HCT116 (cell line): ENCODE data around the gene SGMS1. TPM values are rescaled to one million over a fixed set of nuclear protein-coding genes. Genes with fewer than 3 reads are reported as not detected.

Source experiments
- ATAC-seq: fragments of 200-7000 bp; cut with Tn5 transposase; 2 replicates; pipeline ENCODE4 v1.9.1; 2020; ENCODE audit warnings: mild to moderate bottlenecking, moderate library complexity
- BruUV-seq: library from RNA; stranded (reverse); fragments of 400-500 nt; replicated peaks from 2 replicates; lab custom pipeline; 2021; lab: Mats Ljungman, UMichigan
- CTCF ChIA-PET: fragments of 300-600 bp; sonication (Branson Sonifier 250); formaldehyde crosslinking; loops from one replicate; lab custom pipeline; 2021; ENCODE audit warnings: antibody characterized with exemption; lab: Charles Lee
- POLR2A ChIA-PET: fragments of 300-600, 350-600 bp; sonication (Branson Sonifier 250); formaldehyde crosslinking; loops from one replicate; lab custom pipeline; 2021; ENCODE audit warnings: antibody characterized with exemption; lab: Charles Lee
- RAD21 ChIA-PET, 2 experiments: fragments of 300-600 bp; sonication (Branson Sonifier 250); formaldehyde crosslinking; loops; one replicate each; lab custom pipeline; 2023; ENCODE audit warnings: low total read pairs in 2 of 2; ENCODE audit not compliant: uncharacterized antibody in 2 of 2, unreplicated experiment in 2 of 2, low non-redundant PET in 1 of 2; lab: Charles Lee
- DNase-seq: peaks from one replicate; pipeline ENCODE4 v3.0.0-alpha.2; 2010; ENCODE audit warnings: low read depth, low spot score
- H2AFZ ChIP-seq: fragments of 200-600 bp; shearing (Covaris generic), sonication (generic); 2 replicates; pipeline ENCODE4 v1.6.1; 2017; ENCODE audit warnings: low read depth, mixed run types, mixed read lengths, antibody characterized with exemption, low read length; ENCODE audit not compliant: poor library complexity, severe bottlenecking
- H3K27ac ChIP-seq: 2 replicates; pipeline ENCODE4 v1.5.1; 2012; ENCODE audit warnings: low read depth, low read length
- H3K27me3 ChIP-seq: fragments of 200-600 bp; sonication (generic); 2 replicates; pipeline ENCODE4 v1.6.1; 2016; ENCODE audit warnings: mixed run types, low read length, mixed read lengths; ENCODE audit not compliant: insufficient read depth
- H3K36me3 ChIP-seq, 2 experiments: fragments of 200-500 bp in 1 of 2; fragments of 200-600 bp in 1 of 2; sonication (Bioruptor generic) in 1 of 2; sonication (generic) in 1 of 2; 2 replicates each; pipeline versions ENCODE4 v1.5.1 to v1.6.1; 2014 to 2016; ENCODE audit warnings: low read length in 2 of 2, inconsistent platforms in 1 of 2, mixed read lengths in 1 of 2, mixed run types in 1 of 2; ENCODE audit not compliant: insufficient read depth in 2 of 2, control insufficient read depth in 1 of 2
- H3K4me1 ChIP-seq, 2 experiments: fragments of 200-600 bp in 1 of 2; sonication (generic) in 1 of 2; 2 replicates each; pipeline versions ENCODE4 v1.5.1 to v1.6.1; 2012 to 2017; ENCODE audit warnings: low read length in 2 of 2, inconsistent platforms in 1 of 2, mild to moderate bottlenecking in 1 of 2, mixed read lengths in 1 of 2, mixed run types in 1 of 2, moderate library complexity in 1 of 2; ENCODE audit not compliant: insufficient read depth in 2 of 2, control insufficient read depth in 1 of 2
- H3K4me2 ChIP-seq: fragments of 200-600 bp; sonication (generic); 2 replicates; pipeline ENCODE4 v1.6.1; 2017; ENCODE audit warnings: mixed run types, low read length, mixed read lengths
- H3K4me3 ChIP-seq, 2 experiments: fragments of 200-600 bp in 1 of 2; sonication (generic) in 1 of 2; replicated peaks in 1 of 2; 2 replicates each; pipeline ENCODE4 v1.5.1; 2011 to 2016; ENCODE audit warnings: low read length in 2 of 2, control low read depth in 1 of 2, low read depth in 1 of 2, mild to moderate bottlenecking in 1 of 2, mixed read lengths in 1 of 2, mixed run types in 1 of 2
- H3K79me2 ChIP-seq: fragments of 200-600 bp; sonication (generic); 2 replicates; pipeline ENCODE4 v1.6.1; 2017; ENCODE audit warnings: mild to moderate bottlenecking, mixed run types, low read length, moderate library complexity, mixed read lengths; ENCODE audit not compliant: insufficient read depth
- H3K9ac ChIP-seq: fragments of 200-600 bp; sonication (generic); 2 replicates; pipeline ENCODE4 v1.6.1; 2016; ENCODE audit warnings: low read length, mixed read lengths
- H3K9me2 ChIP-seq: fragments of 200-600 bp; sonication (generic), shearing (Covaris generic); 2 replicates; pipeline ENCODE4 v1.6.1; 2017; ENCODE audit warnings: mixed run types, mild to moderate bottlenecking, moderate library complexity; ENCODE audit not compliant: insufficient read depth
- H3K9me3 ChIP-seq, 2 experiments: fragments of 200-500 bp in 1 of 2; fragments of 200-600 bp in 1 of 2; sonication (Bioruptor generic) in 1 of 2; sonication (generic) in 1 of 2; 2 replicates each; pipeline ENCODE4 v1.6.1; 2014 to 2017; ENCODE audit warnings: low read length in 2 of 2, mixed read lengths in 2 of 2, inconsistent platforms in 1 of 2, low read depth in 1 of 2, mild to moderate bottlenecking in 1 of 2, mixed run types in 1 of 2, moderate library complexity in 1 of 2; ENCODE audit not compliant: control insufficient read depth in 1 of 2, insufficient read depth in 1 of 2
- H4K20me1 ChIP-seq: fragments of 200-600 bp; sonication (generic), shearing (Covaris generic); 2 replicates; pipeline ENCODE4 v1.6.1; 2017; ENCODE audit warnings: mixed run types, mild to moderate bottlenecking, moderate library complexity; ENCODE audit not compliant: insufficient read depth
- CBX3 ChIP-seq: IDR thresholded peaks from 2 replicates; pipeline ENCODE4 v1.6.1; 2012; ENCODE audit warnings: low read depth
- CEBPB ChIP-seq: IDR thresholded peaks from 2 replicates; pipeline ENCODE4 v1.6.1; 2012; ENCODE audit warnings: low read depth
- EZH2 ChIP-seq: fragments of 200-600 bp; sonication (generic); IDR thresholded peaks from 2 replicates; pipeline ENCODE4 v1.6.1; 2017; ENCODE audit warnings: antibody characterized with exemption, mixed run types
- EZH2phosphoT487 ChIP-seq: fragments of 200-600 bp; IDR thresholded peaks from 2 replicates; pipeline ENCODE4 v1.6.1; 2018; ENCODE audit warnings: antibody characterized with exemption, borderline replicate concordance
- POLR2A ChIP-seq: IDR thresholded peaks from 2 replicates; pipeline ENCODE4 v1.7.0; 2011; ENCODE audit warnings: borderline replicate concordance; ENCODE audit not compliant: insufficient read depth, insufficient read length; ENCODE audit errors: extremely low read depth
- REST ChIP-seq: IDR thresholded peaks from 2 replicates; pipeline ENCODE4 v1.6.1; 2012; ENCODE audit warnings: low read depth
- YY1 ChIP-seq: IDR thresholded peaks from 2 replicates; pipeline ENCODE4 v1.6.1; 2011; ENCODE audit warnings: low read length, low read depth, moderate library complexity, mild to moderate bottlenecking; ENCODE audit not compliant: insufficient replicate concordance; ENCODE audit errors: extremely low read depth
- ZFX ChIP-seq: fragments of 450-650 bp; IDR thresholded peaks from 2 replicates; pipeline ENCODE4 v1.6.1; 2017
- intact Hi-C: fragments of 100-400 bp; cut with micrococcal nuclease; formaldehyde crosslinking; loops from 2 replicates; pipeline ENCODE4 v1.10.0; 2022
- total RNA-seq: library from RNA; stranded (reverse); gene quantifications from one replicate; pipeline ENCODE4 v1.2.1, GENCODE V29; 2021; ENCODE audit not compliant: unreplicated experiment

The SGMS1 gene
- total RNA-seq, 1 experiment from 2014 or later: 29.1 TPM

- ChIA-PET CTCF (no interaction called here), POLR2A (no interaction called here), RAD21 (no interaction called here)
- no peaks in the 10 kb centered on the region for H3K9me2 ChIP-seq
- H2AFZ ChIP-seq: no peak overlapping the region
- intact Hi-C loops: no loop called here
- no peaks in the 10 kb centered on the region for H3K36me3 ChIP-seq
- TF ChIP-seq CEBPB (no peak), YY1 (no peak), POLR2A (no peak), REST (no peak), EZH2phosphoT487 (no peak), EZH2 (no peak), CBX3 (no peak), ZFX (no peak)
- no peak overlapping the region for H3K9ac ChIP-seq
- peaks cover 3 to 12% of the 10 kb centered on the region in 2 experiments; a peak in 2 of 4 replicates for H3K4me1 ChIP-seq
- H3K4me3 ChIP-seq: no peak overlapping the region
- H3K4me2 ChIP-seq: no peak overlapping the region
- no peaks in the 10 kb centered on the region for H3K9me3 ChIP-seq
- ATAC-seq: no peak
- H4K20me1 ChIP-seq: no peaks in the 10 kb centered on the region
- BruUV-seq: no TSS peak
- no peak overlapping the region for H3K27ac ChIP-seq
- H3K79me2 ChIP-seq: no peaks in the 10 kb centered on the region
- no peak for DNase-seq
- H3K27me3 ChIP-seq: no peaks in the 10 kb centered on the region
These were observed 292.3 kb downstream of the SGMS1 start for GRCh38 chr10:50331486-50331885.
